ENCODE results near the gene OMP.
"Not testable (repeated sequence)": the region's sequence is repeated elsewhere in the genome, so short reads cannot be mapped to it uniquely, and the experiment has no call there.

OMP gene, protein sequence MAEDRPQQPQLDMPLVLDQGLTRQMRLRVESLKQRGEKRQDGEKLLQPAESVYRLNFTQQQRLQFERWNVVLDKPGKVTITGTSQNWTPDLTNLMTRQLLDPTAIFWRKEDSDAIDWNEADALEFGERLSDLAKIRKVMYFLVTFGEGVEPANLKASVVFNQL

DNA sequence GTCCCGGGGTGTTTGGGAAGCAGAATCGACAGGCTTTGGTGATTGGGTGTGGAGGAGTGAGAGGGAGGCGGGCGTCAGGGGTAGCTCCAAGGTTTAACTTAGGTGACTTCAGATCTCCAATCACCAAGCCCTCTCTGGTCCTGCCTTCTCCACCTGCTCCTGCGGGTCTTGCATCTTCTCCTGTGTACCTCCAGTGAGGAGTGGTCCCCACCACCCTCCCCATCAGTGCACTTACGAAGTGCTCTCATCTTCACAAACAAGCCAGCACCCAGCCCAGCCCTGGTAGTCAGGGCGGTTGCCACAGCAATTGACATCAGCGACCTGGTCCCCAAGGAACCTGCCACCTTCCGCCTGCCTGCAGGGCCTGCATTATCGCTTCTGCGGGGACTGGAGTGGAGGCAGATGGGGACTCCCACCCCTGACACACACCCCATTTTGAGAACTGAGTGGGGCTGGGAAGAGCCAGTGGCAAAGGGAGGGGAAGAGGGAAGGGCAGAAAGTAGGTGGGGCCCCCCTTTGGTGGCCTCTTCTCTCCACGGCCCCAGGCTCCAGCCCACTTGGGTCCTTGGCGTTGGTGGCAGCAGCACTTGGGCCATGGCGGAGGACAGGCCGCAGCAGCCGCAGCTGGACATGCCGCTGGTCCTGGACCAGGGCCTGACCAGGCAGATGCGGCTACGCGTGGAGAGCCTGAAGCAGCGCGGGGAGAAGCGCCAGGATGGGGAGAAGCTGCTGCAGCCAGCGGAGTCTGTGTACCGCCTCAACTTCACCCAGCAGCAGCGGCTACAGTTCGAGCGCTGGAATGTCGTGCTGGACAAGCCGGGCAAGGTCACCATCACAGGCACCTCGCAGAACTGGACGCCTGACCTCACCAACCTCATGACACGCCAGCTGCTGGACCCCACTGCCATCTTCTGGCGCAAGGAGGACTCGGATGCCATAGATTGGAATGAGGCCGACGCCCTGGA, at the start of gene OMP:
OMP (plus strand) TSS at position 595 of the 965 bp plus-strand sequence; CDS start at position 595, 0 bp downstream.
- DNase-seq (ENCODE audit: low read depth) = no peak

DNA sequence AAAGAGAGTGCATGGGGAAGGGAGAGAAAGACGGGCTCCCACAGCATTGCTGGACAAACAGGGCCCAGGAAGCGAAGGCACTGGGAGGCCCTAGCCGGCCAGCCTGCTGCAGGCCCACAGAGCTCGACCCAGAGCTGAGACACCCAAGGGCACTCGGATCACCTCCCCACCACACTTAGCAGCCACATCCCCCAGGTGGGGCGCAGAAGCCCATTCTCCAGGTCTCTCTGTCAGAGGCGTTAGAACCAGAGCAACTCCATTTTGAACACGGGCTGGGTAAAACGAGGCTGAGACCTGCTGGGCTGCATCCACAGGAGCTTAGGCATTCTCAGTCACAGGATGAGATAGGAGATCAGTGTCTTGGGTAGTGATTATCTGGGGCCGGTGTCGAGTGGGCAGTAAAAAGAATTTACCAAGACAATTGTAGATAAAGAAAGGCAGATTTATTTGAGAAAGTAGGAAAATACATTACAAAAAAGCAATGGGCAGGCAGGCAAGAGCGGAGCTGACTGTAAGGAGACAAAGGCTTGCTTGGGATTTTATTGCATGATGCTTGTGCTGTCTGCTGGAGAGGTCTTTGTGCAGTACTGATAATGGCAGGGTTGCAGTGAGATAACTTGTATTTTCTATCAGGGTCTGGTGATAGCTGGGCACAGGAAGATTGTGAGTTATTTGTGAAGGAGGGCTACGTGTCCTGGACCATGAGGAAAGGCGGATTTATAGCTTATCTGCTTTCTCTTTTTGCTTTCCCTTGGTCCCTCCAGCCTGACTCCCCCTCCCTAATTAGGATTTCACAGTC, 49.2 kb upstream of the OMP start:
- no peak for DNase-seq (ENCODE audit: low read depth)

DNA sequence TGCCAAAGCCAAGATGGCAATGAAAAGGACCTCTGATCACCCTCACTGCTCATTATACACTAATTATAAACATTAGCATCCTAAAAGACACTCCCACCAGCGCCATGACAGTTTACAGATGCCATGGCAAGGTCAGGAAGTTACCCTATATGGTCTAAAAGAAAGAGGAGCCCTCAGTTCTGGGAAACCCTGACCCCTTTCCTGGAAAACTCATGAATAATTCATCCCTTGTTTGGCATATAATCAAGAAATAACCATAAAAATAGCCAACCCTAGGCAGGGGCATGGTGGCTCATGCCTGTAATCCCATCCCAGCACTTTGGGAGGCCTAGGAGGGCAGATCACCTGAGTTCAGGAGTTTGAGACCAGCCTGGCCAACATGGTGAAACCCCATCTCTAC, 48.6 kb upstream of the OMP start:
- no peak for DNase-seq (ENCODE audit: low read depth)

DNA sequence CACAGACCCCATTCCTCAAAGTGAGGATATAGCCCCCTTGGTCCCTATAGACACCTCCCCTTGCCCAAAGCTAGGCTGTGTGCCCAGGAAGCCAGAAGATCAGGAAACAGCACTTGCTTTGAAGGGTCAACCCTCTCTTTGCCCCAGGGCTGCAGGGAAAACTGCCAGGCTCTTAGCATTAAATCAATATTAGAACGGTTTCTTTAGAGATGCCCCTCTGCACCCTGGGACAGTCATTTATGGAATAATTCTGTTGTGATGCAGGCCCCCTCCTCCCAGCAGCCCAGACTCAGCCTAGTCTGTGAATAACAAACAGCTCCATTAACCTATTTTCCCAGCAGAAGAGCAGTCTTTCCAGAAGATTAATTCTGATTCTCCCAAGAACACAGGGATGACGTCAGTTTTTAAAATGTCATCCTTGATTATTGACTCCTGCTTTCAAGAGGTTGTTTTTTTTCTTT, 47.5 kb upstream of the OMP start:
- no peak for DNase-seq (ENCODE audit: low read depth)

DNA sequence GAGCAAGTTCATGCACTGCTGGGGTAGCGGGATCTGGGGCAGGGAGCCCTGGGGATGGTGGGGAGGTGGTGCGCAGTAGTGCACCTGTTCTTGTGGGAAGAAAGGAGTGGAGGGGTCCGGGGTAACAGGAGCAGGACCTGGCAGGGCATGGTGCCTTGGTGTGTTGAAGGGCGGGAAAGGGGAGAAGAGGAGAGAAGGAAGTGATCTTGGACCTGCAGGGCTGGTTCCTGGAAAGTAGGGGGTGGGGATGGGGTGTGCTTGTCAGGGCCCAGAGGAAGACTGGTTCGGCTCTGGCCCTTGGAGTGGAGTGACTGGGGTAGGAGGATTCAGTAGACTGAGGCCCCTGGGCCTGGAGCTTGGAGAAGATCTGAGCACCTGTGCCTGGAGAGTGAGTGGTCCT, 46.7 kb upstream of the OMP start:
- DNase-seq (ENCODE audit: low read depth) = no peak

DNA sequence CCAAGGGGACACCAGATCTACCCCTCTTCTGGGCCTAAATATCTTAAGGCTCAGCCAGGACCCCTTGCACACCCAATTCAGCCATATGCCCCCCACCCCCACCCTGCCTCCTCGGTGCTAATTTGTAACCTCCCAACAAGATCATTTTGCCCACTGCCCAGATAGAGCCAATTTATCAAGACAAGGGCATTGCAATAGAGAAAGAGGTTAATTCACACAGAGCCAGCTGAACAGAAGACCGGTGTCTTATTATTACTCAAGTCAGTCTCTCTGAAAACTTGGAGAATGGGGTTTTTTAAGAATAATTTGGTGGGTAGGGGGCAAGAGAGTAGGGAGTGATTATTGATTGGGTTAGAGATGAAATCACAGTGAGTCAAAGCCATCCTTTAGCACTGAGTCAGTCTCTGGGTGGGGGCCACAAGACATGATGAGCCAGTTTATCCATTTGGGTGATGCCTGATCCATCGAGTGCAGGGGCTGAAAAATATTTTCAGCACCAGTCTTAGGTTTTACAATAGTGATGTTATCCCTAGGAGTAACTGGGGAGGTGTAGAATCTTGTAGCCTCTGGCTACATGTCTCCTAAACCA, 45.7 kb upstream of the OMP start:
- no peak for DNase-seq (ENCODE audit: low read depth)

DNA sequence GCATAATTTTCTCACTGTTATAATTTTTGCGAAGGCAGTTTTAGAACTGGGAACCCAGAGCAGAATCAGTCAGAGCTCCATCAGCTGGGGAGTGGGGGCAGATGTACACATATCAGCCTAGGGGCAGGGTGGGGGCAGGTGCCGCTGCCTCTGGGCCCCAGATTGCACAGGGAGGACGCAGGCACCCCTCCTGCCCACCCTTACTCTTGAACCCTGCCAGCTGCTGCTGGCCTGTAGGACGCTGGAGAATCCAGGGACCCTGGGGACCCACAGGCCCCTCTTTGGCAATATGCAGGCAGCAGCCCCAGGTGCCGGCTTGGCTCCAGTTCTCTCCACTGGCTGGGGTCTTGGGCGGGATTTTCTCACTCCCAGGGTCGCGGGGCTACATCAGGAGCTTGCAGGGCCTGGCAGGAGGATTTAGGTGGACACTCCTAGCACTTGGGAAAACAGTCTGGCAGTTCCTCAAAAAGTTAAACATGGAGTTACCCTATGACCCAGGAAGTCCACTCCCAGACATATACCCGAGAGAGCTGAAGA, 44.6 kb upstream of the OMP start:
- no peak for DNase-seq (ENCODE audit: low read depth)

DNA sequence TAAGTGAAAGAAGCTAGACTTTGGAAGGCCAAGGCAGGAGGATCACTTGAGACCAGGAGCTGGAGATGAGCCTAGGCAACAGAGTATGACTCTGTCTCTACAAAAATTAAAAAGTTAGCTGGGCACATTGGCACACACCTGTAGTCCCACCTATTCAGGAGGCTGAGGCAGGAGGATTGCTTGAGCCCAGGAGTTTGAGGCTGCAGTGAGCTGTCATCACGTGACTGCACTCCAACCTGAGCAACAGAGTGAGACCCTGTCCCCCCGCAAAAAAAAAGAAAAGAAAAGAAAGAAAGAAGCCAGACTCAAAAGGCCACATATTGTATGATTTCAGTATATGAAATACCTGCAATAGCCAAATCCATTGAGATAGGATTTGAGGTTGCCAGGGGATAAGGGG, 43.7 kb upstream of the OMP start:
- no peak for DNase-seq (ENCODE audit: low read depth)

DNA sequence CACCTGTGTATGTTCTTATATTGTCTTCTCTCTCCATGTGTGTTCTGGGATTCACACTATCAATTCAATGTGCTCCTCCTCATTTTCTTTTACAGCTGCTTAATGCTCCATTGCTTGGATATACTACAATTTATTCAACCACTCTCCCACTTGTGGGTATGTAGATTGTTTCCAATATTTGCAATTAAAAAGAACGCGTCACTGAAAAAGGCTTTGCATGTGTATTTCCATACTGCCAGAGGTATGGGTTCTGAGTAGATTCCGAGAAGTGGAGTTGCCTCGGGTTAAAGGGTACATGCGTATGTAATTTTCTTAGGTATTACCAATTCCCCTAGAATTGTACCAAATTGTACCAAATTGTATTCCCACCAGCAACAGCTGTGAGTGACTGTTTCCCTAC, 42.8 kb upstream of the OMP start:
- no peak for DNase-seq (ENCODE audit: low read depth)

DNA sequence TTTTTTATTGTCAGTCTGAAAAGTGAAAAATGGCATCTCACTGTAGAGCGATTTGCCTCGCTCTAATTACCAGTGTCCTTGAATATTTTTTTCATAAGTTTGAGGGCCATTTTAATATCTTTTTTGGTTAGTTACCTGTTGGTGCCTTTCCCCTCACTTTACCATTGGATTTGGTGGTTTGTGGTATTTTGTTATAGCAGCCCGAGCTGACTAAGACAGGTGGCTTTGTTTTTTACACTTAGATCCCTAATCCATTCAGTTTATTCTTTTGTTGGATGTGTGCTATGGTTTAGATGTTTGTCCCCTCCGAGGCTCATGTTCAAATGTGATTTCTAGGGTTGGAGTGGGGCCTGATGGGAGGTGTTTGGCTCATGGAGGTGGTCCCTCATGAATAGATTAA, 42.4 kb upstream of the OMP start:
- DNase-seq (ENCODE audit: low read depth) = no peak

DNA sequence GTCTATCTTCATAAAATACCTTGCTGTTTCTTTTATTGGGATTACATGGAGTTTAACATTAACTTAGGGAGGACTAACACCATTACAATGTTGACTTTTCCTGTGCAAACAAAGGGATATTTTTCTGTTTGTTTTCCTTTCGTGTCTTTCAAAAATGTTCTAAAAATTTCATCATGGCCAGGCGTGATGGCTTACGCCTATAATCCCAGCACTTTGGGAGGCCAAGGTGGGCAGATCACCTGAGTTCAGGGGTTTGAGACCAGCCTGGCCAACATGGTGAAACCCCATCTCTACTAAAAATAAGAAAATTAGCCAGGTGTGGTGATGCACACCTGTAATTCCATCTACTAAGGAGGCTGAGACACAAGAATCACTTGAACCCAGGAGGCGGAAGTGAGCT, 41.4 kb upstream of the OMP start:
- DNase-seq (ENCODE audit: low read depth) = not testable (repeated sequence)

DNA sequence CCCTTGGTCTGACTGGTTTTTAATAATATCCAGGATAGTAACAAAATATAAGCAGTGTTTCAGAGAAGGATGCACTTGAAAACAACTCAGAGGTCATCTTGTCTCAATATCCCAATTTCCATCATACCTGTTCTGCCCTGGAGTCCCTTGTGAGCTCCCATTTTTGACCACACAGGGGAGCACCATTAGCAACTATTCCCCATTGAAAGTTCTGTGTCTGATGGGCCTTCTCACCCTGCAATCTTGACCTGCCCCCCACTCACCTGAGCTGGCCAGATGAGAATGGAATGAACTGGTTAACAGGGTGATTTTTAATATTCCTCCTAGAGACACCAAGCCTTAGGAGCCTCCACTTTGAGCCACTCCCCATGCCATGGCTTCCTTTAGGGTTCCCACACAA, 39.7 kb upstream of the OMP start:
- no peak for DNase-seq (ENCODE audit: low read depth)

DNA sequence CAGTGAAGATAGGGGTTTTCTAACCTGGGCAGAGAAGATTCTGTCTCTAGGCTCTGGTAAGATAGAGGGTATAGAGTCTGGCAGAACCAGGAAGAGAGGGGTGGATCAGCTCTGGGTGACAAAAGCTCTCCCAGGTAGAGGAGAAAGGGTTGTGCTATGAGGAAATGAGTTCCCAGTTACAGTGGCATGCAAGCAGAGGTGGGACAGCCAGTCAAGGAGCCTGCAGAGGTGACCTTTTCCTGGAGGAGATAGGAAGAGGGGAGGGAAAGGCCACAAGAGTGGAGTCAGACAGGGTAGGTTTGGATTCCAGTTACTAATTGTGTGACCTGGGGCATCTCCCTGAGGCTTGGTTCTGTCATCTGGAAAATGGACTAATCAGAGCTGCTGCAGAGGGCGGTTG, 39.2 kb upstream of the OMP start:
- DNase-seq (ENCODE audit: low read depth) = no peak

DNA sequence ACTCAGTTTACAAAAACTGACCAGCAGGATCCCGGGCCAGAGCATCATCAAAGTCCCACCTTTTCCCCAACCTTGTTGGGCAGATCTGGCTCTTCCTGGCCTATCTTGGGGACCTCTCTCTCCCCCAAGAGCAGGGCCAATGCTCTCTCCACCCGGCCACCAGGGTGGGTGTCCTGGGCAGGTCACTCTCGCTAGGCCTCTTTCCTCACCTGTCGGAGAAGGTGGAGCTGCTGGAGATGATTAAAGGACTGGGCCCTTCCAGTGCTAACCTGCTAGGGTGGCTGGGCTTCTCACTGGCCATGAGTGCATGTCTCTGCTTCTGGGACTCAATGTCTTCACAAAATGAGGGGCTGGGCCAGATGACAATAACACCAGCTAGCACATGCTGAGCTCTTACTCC, 38.8 kb upstream of the OMP start:
- DNase-seq (ENCODE audit: low read depth) = no peak

DNA sequence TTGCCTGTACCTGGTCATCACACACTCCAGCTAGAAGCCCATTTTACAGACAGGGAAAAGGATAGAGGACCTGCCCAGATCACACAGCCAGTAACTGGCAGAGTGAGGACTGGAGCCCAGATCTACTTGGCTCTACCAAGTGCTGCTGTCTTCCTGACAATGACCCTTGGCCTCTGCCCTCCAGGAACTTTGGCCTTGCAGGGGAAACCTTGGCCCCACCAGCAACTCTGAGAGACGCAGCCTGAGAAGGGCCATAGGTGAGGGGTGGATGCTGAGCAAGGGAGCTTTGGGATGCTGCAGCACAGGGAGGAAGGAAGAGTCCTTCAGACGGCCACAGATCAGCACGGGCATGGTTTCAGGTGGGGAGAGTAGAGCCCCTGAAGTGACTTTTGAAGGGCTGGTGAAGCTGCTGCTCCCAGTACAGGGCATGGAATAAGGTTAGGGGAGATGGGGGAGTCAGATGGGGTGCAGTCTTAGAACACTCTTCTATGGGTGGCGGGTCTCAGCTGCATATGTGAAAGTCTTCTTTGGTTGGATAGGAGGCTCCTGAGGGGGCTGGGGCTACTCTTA, 37.9 kb upstream of the OMP start:
- no peak for DNase-seq (ENCODE audit: low read depth)

DNA sequence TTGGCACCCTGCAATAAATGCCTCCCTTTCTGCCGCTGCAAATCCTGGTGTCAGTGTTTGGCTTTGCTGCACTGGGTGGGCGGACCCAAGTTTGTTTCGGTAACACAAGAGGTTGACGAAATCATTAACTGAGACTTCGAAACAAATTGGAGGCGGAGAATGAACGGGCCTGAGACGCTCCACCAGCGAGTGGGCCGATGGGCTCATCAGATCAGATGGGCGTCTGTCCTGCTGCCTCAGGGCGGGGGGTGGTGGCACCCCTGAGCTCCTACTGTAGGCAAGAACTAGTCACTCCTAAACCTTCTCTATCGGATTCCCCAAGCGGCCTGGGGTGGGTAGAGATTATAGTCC, 36.8 kb upstream of the OMP start:
- DNase-seq (ENCODE audit: low read depth) = peak; percentile 59

DNA sequence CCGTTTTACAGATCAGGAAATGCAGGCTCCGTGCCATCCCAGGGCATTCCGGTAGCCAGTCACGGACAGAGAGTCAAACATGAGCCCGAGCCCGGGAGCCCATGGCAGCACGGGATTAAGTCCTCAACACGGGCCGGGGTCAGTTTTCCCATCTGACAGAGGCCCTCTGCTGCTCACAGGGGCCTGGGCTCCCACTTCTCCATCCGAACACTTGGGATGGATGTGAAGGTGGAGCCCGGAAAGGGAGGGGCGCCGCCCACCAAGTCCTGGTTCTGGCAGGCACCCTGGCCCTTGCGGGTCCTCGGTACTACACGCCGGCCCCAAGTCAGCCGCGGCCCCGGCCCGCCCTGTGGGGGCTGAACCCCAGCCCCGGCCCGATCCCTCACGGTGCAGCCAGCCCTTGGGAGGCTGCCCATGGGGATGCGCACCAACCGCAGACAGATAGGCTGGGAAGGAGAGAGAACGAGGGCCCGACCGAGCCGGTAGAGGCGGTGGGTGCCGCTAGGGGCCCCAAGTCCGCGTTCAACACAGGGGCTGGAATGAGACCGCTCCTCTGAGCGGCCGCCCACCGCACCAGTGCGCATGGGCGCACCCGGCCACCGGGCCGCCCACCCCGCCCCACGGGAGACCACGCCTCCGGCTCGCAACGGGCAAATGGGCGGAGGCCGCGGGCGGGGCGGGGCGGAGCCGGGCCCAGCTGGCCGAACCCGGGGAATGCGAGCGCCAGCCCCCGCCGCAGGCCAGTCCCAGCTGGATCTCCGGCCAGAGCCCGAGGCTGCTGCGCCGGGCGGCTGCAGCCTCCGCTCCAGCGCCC, 36.2 kb upstream of the OMP start, which contains the start of gene CAPN5:
CAPN5 (plus strand) TSS at position 743 of the 814 bp plus-strand sequence. CDS start 17,916 bp downstream, outside the sequence.
- peak; percentile 93 for DNase-seq (ENCODE audit: low read depth)

DNA sequence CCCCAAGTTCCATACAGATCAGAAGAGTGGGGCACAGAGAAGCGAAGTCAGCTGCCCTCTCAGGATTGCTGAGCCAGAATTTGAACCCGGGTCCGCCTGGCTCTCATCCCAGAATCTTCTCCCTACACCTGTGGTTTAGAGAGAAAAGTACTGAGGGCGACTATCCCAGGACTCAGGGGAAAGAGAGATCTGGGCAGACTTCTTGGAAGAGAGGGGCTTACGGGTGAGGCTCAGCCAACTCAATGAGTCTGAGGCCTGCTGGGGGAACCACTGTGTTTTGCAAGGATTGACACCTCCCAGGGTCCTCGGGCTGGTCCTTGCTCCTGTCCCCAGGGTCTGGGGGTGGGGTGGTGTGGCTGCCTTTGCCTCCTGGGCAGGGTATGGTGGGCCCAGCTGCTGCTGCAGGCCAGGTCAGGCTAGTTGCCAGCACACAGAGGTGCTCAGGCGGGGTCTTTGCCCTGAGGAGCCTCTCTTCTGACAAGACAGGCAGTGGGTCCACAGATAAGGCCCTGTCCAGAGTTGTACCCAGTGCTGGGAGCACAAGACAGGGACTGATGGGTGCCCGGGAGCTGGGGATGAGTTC, 34.7 kb upstream of the OMP start:
- no peak for DNase-seq (ENCODE audit: low read depth)

DNA sequence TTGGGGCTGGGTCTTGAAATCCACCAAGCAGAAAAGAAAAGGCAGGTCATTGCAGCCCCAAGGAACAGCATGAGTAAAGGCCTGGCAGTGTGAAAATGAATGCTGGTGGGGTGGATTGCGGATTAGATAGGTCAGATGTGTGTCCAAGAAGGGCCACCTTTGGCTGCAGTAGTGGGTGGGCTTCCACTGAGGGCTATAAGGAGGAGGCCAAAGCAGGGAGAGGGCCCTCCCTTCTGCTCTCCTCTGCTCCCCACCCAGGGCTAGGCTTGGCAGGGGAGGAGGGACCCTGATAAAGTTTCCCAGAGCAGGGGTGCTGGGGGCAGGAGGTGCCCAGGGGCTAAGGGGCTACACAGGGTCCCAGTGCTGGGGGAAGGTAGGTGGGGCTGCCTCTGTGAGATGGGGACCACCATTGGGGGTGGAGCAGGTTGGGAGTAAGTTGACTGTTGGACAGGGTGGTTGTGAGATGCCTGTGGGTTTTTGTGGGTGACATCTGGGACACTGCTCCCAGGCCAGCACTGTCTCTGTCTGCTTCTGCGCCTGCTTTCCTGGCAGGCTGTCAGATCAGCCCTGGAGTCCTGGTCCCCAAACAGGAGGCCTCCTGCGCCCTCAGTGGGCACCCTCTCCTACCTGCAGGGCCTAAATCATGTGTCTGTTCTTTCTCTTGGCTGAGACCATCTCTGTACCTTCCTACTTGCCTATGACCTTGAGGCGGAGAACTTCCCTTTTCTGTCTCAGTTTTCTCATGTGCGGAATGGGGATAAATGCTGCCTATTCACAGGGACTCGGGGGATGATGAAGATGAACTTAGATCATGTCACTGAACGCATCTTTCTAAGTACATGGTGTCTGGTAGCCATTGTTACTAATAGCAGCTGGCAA, 33.9 kb upstream of the OMP start:
- DNase-seq (ENCODE audit: low read depth) = no peak
